Skeletal muscle satellite cell (primary cell): ENCODE data around the gene KCNA2.

Experiments
- H3K27me3 ChIP-seq: 2 replicates; pipeline ENCODE4 v1.7.0; 2013; ENCODE audit warnings: low read length; ENCODE audit not compliant: control insufficient read depth, insufficient read depth
- H3K36me3 ChIP-seq: 2 replicates; pipeline ENCODE4 v1.7.0; 2013; ENCODE audit warnings: mild to moderate bottlenecking, control low read depth, low read length; ENCODE audit not compliant: insufficient read depth
- H3K4me1 ChIP-seq: 2 replicates; pipeline ENCODE4 v1.7.0; 2013; ENCODE audit warnings: low read length; ENCODE audit not compliant: control insufficient read depth, insufficient read depth
- H3K4me2 ChIP-seq: 2 replicates; pipeline ENCODE4 v1.7.0; 2013; ENCODE audit warnings: mild to moderate bottlenecking, low read length
- H3K4me3 ChIP-seq: 2 replicates; pipeline ENCODE4 v1.7.0; 2013; ENCODE audit warnings: low read length
- H3K9ac ChIP-seq: 2 replicates; pipeline ENCODE4 v1.7.0; 2013; ENCODE audit warnings: mild to moderate bottlenecking, low read depth, low read length, moderate library complexity
- H3K9me3 ChIP-seq: replicated peaks from 2 replicates; pipeline ENCODE4 v1.7.0; 2013; ENCODE audit warnings: mild to moderate bottlenecking, control low read depth, low read length

The KCNA2 gene

DNA sequence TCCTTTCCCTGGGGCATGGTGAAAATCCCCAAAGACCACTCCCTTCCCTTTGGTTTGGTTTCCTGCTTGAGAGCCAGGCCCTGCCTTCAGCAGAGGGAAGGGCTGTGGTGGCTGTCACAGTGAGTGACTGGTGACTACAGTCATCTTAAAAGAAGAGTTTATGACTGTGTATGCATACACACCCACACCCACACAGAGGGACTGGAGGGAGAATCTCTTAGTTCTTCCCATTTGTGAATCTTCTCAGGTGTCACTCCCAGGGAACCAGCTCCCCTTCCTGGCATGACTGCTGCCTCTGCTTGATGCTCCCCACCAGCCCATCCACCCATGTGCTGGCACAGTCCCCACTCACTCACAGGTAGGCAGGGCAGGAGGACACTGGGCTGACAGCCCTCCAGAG is 3.9 kb upstream of the KCNA2 start:
- no peaks in the 10 kb centered on the region for H3K36me3 ChIP-seq
- H3K4me3 ChIP-seq, result no peak overlapping the region
- peaks cover 5% of the 10 kb centered on the region for H3K4me1 ChIP-seq
- peaks cover 62% of the 10 kb centered on the region for H3K27me3 ChIP-seq
- no peaks in the 10 kb centered on the region for H3K9me3 ChIP-seq
- no peak overlapping the region for H3K4me2 ChIP-seq
- no peak overlapping the region for H3K9ac ChIP-seq

GRCh38 chr1:110608247-110608646 is 2.1 kb upstream of the KCNA2 start:
- Histone ChIP-seq H3K36me3 (no peaks in the 10 kb centered on the region), H3K9me3 (no peaks in the 10 kb centered on the region), H3K27me3 (peaks cover 74% of the 10 kb centered on the region), H3K4me1 (peaks cover 5% of the 10 kb centered on the region), H3K9ac (no peak overlapping the region), H3K4me3 (no peak overlapping the region), H3K4me2 (no peak overlapping the region)

DNA sequence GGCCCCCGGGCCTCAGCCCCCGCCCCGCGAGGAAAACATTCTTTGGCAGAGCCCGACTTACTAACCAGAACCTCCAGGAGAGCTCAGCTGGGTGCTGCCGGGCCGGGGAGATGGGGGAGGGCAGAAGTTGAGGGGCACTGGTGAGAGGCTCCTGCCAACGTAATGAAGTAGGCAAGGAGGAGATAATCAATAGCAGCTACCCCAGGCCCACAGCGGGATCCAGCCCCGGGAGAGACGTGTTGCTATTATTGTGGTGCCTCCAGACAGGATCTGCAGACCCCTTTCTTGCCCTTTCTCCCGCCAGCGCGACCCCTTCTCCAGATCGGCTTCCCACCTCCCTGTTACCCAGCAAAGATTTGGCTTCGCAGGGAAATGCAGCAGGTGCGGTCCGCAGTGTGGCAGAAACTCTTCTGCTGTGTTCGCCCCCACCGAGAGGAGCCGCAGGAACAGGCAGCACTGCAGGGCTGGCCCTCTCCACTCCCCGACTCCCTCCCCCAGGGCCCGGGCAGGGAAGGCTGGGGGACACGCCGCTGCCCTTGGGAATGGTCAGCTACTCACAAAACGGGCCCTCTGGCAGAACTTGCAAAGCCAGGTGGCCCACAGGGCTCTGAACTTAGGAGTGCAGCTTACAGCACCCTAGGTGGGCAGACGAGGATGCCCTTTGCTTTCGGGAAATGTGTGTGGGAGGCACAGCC is 1.5 kb upstream of the KCNA2 start:
- Histone ChIP-seq H3K9me3 (no peaks in the 10 kb centered on the region), H3K4me3 (no peak overlapping the region), H3K27me3 (peaks cover 69% of the 10 kb centered on the region), H3K9ac (no peak overlapping the region), H3K36me3 (no peaks in the 10 kb centered on the region), H3K4me1 (peaks cover 5% of the 10 kb centered on the region), H3K4me2 (no peak overlapping the region)

- peaks cover 67% of the 10 kb centered on the region for H3K27me3 ChIP-seq
- H3K36me3 ChIP-seq, result no peaks in the 10 kb centered on the region
- H3K4me1 ChIP-seq, result peaks cover 5% of the 10 kb centered on the region
- no peak overlapping the region for H3K9ac ChIP-seq
- no peaks in the 10 kb centered on the region for H3K9me3 ChIP-seq
- peak overlapping the region; percentile 54 for H3K4me3 ChIP-seq
- H3K4me2 ChIP-seq, result peak overlapping the region; percentile 62
Observed at GRCh38 chr1:110606657-110607535, 738 bp upstream of the KCNA2 start.

DNA sequence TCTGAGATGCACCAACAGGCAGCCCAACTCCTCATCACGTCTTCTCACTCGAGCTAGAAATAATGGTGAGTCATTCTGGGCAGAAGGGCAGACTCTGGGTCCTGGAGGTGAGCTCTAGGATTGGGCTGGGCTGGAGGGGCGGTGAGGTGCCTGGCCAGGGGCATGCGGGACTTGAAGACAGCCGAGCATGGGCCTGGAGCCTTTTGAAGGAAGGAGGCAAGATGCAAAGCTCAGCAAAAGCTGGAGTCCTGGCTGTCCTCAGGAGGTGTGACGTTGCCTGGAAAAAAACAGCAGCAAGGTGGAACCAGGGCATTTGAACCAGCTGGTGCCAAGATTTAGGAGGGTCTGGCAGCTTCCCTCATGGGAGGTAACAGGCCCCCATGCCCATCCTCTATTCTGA is 712 bp downstream of the KCNA2 start:
- Histone ChIP-seq H3K4me2 (no peak overlapping the region), H3K27me3 (peaks cover 62% of the 10 kb centered on the region), H3K4me3 (no peak overlapping the region), H3K4me1 (peaks cover 5% of the 10 kb centered on the region), H3K9me3 (no peaks in the 10 kb centered on the region), H3K9ac (no peak overlapping the region), H3K36me3 (no peaks in the 10 kb centered on the region)

- H3K27me3 ChIP-seq, result peaks cover 54% of the 10 kb centered on the region
- H3K36me3 ChIP-seq, result no peaks in the 10 kb centered on the region
- no peak overlapping the region for H3K4me3 ChIP-seq
- H3K4me2 ChIP-seq, result no peak overlapping the region
- H3K9me3 ChIP-seq, result no peaks in the 10 kb centered on the region
- H3K9ac ChIP-seq, result no peak overlapping the region
- peaks cover 5% of the 10 kb centered on the region for H3K4me1 ChIP-seq
Observed at GRCh38 chr1:110604586-110605148, 1.5 kb downstream of the KCNA2 start.

DNA sequence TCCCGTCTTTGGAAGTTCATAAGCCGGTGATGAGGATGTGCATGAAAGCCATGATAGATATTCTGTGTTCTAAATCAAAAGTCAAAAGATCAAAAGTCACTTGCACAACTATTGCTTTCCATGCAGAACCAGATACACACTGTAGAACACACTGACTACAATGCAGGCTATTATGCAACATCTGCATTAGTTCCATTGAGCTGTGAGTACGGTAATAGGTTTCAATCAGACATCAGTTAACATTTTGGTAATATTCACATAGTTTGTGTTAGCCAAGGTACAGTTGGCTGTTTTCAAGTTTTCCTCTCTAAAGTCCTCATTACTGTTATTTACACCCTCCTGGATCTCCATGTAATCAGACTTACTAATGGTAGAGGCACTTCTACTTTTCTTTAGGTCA is 3.1 kb downstream of the KCNA2 start:
- Histone ChIP-seq H3K36me3 (no peaks in the 10 kb centered on the region), H3K4me3 (no peak overlapping the region)

GRCh38 chr1:110602466-110602865 is 3.7 kb downstream of the KCNA2 start:
- H3K27me3 ChIP-seq, result peaks cover 32% of the 10 kb centered on the region
- H3K9ac ChIP-seq, result no peak overlapping the region
- no peak overlapping the region for H3K4me3 ChIP-seq
- no peak overlapping the region for H3K4me2 ChIP-seq
- no peaks in the 10 kb centered on the region for H3K9me3 ChIP-seq
- H3K36me3 ChIP-seq, result no peaks in the 10 kb centered on the region
- peaks cover 5% of the 10 kb centered on the region for H3K4me1 ChIP-seq

More for the DNA sequence above, 3.1 kb downstream of the KCNA2 start:
- Histone ChIP-seq H3K9ac (no peak overlapping the region), H3K4me2 (no peak overlapping the region), H3K9me3 (no peaks in the 10 kb centered on the region), H3K27me3 (peaks cover 38% of the 10 kb centered on the region), H3K4me1 (peaks cover 5% of the 10 kb centered on the region)

GRCh38 chr1:110601332-110601731 is 4.8 kb downstream of the KCNA2 start:
- Histone ChIP-seq H3K4me1 (no peaks in the 10 kb centered on the region), H3K4me3 (no peak overlapping the region), H3K9me3 (no peaks in the 10 kb centered on the region), H3K27me3 (peaks cover 27% of the 10 kb centered on the region), H3K9ac (no peak overlapping the region), H3K4me2 (no peak overlapping the region), H3K36me3 (no peaks in the 10 kb centered on the region)

DNA sequence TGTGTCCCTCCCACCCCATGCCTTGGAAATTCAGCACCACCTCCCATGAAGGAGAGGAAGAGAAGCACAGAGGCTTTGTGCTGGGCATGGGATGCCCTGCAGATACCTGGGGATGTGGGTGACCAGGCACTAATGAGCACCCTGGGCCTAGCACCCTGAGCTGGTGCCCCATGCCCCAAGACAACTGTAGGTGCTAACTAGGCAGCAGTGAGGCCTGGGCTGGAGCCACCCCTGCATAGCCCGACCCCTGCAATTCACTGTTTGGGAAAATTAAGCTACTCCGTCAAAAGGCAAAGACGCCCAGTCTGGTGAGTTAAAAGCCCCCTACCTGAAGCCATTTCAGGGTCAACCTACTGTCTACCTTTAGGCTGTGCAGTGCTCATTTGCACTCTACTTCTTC is 5.4 kb downstream of the KCNA2 start:
- Histone ChIP-seq H3K4me2 (no peak overlapping the region), H3K36me3 (no peaks in the 10 kb centered on the region), H3K9me3 (no peaks in the 10 kb centered on the region), H3K9ac (no peak overlapping the region), H3K4me3 (no peak overlapping the region), H3K27me3 (peaks cover 21% of the 10 kb centered on the region), H3K4me1 (no peaks in the 10 kb centered on the region)

DNA sequence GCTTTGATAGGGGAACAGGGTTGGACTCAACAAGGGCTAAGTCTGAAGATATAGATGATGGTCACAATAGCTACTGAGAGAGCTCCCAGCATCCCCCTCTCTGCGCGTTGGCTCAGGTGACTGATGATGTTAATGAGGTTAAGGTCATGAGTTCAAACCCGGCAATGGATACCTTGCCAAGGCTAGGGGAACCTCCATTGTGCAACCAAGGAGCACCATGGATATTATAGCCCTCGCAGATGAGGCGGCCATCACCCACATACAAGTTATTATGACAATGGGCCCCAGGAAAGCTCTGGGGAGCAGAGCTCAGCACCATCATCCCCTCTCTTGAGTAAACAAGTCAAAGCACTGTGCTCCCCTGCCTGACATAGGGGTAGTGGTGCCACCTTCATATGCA is 8.2 kb downstream of the KCNA2 start:
- H3K4me2 ChIP-seq, result no peak overlapping the region
- H3K4me3 ChIP-seq, result no peak overlapping the region
- H3K4me1 ChIP-seq, result no peaks in the 10 kb centered on the region
- H3K27me3 ChIP-seq, result peaks cover 3% of the 10 kb centered on the region
- H3K36me3 ChIP-seq, result no peaks in the 10 kb centered on the region
- no peak overlapping the region for H3K9ac ChIP-seq
- no peaks in the 10 kb centered on the region for H3K9me3 ChIP-seq
